CD4-positive, alpha-beta T cell treated with Interleukin-1 beta for 1 hour (primary cell): ENCODE measurements around the gene SH3PXD2A.
"Not testable (repeated sequence)": the region's sequence is repeated elsewhere in the genome, so short reads cannot be mapped to it uniquely, and the experiment has no call there.

Experiments
- DNase-seq, 2 donors: peaks; one replicate each; pipeline ENCODE4 v3.0.0-alpha.2; 2020 to 2022

Gene SH3PXD2A

DNA sequence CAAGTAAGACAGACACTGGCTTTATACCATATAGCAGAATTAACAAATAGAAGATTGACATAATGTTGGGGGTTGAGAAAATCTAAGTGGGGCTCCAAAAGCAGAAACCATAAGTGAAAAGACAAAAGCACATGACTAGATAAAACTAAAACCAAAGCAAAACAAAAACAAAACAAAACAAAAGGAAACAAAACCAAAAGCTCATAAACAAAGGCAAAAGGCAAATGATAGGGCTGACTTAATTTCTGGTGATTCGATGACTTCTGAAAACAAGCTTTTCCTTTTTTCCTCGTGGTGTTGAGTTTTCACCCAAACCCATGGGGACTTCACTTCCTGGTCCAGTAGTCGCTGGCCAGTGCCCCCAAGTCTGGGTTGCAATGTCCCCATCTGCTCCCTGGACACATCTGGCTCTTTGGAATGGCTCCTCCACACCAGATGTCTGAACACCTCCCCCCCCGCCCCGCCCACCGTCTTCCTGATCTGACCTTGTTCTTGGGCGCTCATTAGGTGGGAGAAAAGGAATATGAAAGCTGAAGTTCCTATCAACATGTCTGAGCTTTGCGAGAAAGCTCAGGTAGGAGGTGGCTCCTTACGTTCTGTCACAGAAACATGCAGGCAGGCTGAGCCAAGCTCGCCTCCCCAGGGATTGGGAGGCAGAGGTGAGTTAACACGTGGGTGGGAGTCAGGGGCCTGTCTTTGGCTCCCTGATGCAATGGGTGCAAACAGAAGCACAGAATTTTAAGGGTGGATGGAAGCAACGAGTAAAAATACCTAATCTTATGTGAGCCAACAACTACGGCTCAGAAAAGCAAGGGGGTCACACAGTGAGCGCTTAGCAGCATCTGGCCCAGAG lies 240.8 kb downstream of the SH3PXD2A start:
- no peak for DNase-seq

DNA sequence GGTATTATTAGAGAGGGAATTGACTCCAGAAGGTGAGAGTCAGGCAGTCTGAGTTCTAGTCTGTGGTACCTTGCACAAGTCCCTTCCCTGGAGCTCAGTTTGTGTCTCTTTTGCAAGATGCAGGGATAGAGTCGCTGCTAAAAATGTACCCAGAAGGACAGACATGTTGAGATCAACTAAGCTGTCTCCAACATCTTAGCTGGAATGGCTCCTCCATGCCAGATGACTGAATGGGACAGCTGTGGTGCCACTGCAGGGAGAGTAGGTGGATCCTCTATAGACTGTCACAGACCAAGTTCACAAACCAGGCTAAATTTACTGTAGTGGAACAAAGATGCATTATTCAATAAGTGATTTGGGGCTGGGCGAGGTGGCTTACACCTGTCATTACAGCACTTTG lies 241.8 kb downstream of the SH3PXD2A start:
- DNase-seq, result no peak

DNA sequence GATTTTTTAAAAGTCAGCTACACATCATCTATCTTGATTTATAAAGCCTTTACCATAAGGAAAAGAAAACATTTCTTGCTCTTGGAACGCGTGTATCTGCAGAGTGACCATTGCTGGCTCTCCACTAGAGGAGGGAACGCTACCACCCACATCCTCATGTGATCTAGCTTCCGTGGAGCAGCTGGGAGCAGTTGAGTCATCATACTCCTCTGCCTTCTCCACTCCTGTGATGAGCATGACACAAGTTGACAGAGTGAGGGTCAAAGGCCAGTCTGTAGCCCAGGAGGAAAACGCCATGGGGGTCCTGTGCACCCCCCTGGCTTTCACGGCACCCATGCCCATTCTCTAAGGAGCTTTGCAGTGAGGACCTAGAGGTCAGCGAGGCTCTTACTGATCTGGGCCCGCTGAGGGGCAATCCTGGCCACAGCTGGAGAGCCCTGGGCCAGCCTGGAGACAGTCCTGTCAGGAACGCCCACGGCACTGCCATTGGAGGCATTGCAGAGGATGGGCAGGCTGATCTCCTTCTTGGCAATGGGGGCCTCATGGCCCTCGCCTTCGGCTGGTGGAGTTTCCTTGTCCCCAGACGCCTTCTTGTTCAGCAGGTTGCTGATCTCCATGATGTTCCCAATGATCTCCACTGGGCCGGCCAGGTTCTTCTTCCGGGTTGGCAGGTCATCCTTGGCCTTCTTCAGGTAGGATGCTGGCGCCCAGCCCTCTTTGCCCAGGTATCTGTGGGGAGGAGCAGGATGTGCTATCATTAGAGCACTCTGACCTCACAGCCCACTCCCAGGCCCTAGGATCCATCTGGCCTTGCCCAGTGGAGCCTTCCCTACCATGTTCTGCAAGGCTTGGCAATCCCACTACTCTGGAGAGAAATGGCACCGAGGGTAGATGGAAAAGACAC lies 242.7 kb downstream of the SH3PXD2A start:
- no peak for DNase-seq

DNA sequence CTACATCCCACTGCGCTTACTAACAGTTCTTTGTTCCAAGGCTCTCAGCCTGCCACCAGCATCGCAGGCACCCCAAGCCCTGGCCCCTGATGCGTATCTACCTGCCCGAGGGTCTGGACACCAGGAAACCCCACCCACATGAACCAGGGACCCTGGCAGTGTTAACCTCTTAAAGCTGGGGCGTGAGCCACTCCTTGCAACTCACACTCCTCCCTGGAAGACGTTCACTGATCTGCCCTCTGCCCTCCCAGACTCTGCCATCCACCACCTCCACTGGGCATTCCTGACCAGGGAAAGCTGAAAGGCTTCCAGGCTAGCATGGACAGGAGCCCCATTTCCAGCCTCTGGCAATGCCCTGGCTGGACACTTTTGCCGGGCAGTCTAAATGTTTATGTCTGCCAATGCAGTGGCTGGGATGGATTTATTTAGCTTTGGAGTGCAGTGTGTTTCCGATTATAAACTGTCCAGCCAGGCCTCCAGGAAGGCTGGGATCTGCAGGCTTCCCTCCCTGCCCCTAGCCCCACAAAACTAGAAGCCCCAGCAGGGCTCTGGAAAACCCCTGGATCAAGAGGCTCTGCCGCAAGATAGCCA lies 244.4 kb downstream of the SH3PXD2A start:
- DNase-seq, result no peak

DNA sequence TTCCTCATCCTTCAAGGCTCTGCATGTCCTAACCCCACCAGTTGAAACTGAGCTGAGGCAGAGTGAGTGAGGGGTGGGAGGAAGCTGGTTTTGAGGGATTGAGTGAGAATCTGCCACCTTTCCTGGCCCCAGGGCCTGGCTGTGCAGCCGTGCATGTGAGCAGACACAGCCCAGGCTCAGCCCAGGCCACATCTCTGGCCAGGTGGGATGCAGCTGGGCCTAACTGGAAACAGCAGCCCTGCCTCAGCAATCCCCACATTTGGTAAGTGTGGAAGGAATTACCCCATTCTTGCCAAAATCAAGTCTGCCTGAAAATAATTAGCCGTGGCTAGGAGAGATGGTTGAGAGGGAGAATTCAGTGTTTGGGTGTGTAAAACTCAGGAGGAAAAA lies 245.3 kb downstream of the SH3PXD2A start:
- no peak for DNase-seq

DNA sequence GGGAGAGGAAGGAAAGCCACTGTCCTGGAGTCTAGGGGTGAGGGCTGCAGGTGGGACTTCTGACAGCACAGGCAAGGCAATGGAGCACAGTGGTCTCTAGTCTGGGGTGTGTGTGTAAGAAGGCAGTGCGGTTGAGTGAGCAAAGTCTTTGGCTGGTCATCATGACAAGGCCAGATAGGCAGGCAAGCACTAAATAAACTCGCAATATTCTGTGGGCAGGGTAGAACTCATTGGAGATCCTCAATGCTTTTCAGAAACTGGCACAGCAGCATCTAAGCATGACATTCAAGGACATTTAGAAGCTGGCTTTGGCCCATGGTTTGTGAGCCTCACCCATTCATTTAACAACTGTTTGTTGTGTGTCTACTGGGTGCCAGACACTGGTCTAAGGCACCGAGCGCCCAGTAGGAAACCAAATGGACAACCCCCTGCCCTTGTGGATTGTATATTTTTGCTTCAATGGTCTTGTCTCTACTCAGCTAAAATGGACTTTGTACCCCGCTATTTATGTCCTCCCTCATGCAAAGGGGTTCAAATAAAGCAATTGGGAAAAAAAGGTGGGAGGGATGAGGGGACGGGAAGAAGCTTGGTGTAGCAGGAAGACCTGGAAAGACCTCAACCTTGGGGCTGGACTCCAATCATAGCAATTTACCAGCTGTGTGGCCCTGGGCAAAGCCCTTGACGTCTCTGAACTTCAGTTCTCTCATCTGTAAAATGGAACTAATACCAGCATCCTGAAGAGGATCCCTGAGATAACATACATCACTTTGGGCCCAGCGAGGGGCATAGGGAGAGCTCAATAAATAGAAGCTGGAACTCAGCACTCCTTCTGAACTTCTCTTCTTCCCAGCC lies 245.9 kb downstream of the SH3PXD2A start:
- no peak for DNase-seq

DNA sequence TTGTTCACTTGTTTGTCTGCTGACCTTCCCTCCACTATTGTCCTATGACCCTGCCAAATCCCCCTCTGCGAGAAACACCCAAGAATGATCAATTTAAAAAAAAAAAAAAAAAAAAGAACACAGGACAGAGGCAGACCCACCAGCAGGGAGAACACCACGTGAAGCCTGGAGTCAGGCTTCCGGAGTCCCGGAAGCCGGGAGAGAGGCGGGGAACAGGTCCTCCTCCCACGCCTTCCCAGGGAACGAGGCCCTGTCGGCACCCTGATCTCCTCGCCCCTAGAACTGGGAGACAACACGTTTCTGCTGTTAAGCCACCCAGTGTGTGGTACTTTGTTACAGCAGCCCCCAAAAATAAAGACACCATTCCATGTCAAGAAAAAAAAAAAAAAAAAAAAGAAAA lies 247.3 kb downstream of the SH3PXD2A start:
- DNase-seq, result not testable (repeated sequence)

DNA sequence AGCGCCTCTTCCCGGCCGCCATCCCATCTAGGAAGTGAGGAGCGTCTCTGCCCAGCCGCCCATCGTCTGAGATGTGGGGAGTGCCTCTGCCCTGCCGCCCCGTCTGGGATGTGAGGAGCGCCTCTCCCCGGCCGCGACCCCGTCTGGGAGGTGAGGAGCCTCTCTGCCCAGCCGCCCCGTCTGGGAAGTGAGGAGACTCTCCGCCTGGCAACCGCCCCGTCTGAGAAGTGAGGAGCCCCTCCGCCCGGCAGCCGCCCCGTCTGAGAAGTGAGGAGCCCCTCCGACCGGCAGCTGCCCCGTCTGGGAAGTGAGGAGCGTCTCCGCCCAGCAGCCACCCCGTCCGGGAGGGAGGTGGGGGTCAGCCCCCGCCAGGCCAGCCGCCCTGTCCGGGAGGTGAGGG lies 248.3 kb downstream of the SH3PXD2A start:
- not testable (repeated sequence) for DNase-seq

DNA sequence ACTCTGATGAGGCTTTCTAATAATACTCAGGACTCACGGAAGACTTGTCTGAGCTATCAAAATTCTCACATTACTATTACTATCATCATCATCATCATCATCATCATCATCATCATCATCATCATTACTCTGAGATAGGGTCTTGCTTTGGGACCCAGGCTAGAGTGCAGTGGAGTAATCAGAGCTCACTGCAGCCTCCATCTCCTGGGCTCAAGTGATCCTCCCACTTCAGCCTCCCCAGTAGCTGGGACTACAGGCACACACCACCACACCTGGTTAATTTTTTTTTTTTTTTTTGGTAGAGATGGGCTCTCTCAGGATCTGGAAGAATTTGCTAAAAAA lies 249.3 kb downstream of the SH3PXD2A start:
- not testable (repeated sequence) for DNase-seq

DNA sequence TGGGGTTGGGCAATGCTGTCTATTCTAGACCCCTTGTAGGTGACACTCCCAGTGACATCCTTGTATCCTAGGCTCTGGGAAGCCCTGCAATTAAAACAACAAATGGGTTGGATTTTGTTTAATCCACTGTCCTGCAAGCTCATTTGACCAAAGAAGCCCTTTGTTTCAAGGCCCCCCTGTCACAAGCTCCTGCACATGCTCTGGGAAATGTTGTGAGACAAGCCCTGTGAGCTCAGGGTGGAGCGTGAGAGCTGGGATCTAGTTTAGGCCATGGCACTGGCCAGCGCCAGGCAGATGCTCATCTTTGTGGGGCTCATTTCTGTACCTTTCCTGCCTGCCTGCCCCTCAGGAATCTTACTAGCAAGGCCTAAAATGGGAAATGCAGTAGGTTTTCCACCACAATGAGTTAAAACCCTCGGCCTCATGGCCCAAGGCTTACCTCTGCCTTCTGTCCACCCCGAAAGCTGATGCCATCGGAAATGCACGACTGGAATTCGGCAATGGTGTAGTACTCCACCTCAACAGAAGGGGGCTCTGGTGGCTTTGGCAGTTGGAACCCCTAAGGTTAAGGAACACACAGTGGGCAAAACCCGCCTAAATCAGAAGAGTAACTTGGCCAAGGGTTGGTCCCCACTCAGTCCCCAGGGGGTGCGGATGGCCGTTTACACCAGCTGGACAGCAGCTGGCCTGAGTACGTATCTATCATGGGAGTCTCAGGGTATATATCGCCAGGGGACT lies 249.8 kb downstream of the SH3PXD2A start:
- DNase-seq, result peak; percentile 12 to 48

DNA sequence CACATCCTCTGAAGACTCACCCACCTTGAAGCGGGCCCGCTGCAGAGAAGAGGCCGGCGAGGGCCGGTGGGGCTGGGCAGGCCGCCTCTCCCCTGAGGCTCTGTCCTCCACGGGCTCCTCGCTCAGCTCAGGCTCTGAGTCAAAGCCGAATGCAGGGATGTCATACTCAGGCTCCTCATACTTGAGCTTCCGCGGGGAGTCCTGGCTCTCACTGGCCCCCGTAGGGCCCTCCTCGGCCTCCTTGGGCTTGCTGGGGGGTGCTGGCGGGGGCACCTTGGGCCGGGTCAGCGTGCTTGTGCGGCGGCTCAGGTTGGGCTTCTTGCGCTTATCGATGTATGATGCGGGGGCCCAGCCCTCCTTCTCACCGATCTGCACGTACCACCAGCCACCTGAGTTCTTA lies 252.0 kb downstream of the SH3PXD2A start:
- no peak for DNase-seq

DNA sequence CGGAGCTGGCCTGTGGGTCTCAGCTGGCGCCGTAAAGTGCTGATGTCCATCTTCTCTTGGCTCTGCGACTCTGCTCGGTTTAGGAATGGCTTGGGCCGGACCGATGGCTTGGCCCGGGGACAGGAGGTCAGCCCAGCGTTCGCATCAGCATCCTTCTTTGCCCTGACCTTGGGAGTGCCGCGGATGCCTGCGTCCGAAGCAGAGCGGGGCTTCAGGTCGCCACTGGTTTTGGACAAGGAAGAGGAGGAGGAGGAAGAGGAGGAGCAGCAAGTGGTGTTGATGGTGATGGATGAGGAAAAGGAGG lies 252.6 kb downstream of the SH3PXD2A start:
- no peak for DNase-seq

DNA sequence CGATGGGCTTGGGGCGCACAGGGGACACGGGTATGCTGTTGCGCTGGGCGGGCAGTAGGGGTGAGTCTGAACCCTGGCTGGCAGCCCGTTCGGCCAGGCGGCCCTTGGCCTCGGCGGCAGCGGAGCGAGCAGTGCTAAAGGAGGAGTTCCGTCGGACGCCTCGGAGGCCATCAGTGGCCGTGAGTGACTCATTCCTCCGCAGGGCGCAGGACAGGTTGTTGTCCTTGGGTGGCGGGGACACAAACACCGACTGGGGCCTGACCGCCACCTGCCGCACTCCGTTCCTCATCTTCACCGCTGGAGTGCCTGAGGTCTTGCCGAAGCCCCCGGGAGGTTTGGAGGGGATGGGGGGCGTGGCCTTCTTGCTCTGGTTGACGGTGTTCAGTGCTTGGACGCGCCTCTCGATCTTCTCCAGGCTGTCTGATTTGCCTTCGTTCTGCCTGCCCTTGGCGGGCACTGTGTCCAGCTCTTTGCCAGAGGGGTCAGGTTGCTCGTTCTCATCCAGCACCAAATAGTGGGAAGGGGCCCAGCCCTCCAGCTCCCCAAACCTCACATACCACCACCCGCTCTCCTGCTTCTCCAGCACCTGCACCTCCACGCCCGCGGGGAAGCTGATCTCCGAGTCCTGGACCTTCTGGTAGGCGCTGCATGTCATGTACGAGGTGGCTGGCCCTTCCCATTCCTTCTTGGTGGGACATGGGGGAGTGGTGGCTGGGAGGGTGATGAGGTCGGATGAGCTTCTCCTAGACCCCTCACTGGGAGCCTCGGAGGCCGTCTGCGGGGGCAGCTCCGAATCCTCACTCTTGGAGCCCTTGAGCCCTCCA lies 253.1 kb downstream of the SH3PXD2A start:
- DNase-seq, result no peak

DNA sequence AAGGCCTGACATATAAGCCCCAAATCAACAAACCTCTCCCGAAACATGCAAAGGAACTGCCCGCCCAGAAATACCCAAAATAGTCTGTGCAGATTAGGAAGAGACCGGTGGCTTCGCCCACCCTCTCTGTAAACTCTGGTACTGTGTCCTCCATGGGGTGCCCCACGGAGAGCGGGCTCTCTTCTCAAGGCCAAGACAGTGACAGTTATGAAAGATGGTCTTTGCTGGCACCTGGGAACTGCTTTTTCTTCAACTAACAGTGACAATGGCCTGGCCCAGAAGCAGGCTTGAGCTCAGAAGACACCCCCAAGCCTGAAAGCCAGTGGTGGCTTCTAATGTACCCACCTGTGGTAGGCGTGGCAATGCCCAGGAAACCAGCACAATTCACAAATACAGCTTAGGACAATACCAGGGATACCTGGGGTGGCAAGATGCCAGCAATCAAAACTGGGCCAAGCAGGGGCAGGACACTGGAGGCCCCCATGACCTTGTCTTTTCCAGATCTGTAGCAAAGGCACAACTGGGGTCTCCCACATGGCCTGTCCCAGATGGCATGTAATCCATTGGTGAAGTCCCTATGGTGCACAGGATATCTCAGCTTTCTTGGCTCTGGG lies 254.3 kb downstream of the SH3PXD2A start:
- DNase-seq, result no peak

DNA sequence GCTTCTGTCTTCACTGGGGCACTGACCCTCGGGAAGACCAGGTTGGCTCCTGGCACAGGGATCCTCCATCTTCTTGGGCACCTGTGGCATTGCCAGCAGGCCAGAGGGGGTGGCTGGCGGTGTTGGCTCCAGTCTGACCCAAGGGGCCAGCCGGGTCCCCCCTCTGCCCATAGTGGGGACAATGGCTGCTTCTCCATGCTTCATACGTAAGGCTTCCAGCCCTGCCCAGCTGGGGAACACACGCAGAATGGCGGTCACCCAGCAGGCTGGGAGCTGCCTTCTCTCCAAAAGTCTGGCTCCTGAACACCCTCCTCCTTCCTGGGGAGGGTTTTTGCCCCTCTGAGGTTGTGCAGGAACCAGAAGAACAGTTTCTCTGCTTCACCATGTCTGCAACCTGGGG lies 255.1 kb downstream of the SH3PXD2A start:
- DNase-seq, result no peak

DNA sequence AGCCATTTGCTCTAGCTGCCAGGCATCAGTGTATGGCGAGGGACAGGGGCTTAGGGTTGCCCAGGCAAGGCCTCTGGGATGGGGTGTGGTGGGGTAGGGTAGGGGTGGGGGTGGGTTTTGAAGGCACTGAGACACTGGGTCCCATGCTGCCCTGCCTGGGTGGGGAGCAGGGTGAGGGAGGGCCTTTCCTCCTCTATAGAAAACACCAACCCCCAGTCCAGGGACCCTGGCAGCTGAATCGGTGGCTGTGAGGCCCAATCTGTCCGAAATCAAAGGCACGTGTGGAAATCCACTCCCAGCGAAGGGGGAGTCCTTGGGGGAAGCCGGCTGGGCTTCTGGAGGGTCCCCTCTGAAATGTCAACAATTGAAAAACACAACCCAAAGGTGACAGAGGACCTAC lies 255.5 kb downstream of the SH3PXD2A start:
- no peak for DNase-seq

DNA sequence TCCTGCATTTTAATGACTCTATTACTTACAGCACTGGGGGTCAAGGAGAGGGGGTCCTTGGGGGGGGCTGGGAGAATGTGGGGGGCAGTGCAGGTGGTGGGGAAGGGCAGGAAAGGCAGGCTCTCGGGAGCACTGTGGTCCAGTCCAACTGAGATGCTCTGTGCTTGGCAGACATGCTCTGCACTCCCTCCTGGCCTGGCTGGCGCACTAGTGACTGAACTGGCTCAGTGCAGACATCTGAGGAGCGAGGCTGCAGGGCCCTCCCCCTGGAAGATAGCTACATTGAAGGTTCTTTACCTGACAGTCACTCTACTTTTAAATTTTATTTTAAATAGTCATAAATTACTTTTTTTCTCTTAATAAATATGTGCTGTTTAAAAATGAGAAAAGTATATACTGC lies 256.2 kb downstream of the SH3PXD2A start:
- no peak for DNase-seq

DNA sequence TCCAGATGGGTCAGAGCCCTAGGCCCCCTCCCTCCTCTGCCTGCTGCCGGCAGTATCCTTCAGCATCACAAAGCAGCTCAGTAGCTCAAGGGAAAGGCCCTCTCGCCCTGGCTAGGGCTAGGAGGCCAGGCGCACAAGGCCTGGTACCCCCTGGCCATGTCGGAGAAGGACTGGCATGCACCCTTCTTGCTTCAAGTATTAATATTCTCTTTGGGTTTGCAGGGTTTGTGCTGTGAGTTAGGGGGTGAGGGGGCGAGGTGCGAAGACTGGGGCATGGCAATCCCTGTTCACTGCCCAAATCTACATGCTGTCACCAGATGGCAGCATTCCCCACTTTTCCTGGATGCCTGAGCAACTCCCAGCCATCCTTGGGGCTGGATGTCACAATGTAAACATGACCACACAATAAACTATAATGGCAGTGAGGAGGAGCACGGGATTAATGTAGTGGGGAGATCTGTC lies 256.7 kb downstream of the SH3PXD2A start:
- no peak for DNase-seq

DNA sequence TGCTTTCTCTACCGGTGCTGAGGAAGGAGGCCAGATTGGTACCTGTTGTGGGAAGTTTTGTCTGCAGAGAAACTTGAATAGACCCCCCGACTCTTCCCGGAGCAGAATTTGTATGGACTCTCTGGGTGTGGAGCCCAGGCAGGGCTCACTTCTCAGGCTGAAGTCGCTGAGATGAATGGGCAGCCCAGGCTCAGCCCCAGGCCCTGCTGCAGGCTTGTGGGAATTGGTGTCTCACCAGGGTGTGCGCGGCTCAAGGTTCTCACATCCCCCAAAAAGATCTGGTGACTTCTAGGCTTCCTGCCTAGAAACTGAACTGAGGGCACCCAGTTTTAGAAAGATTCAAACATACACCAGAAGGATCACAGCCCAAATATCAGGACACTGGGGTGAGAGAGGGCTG lies 258.4 kb downstream of the SH3PXD2A start:
- DNase-seq, result no peak

DNA sequence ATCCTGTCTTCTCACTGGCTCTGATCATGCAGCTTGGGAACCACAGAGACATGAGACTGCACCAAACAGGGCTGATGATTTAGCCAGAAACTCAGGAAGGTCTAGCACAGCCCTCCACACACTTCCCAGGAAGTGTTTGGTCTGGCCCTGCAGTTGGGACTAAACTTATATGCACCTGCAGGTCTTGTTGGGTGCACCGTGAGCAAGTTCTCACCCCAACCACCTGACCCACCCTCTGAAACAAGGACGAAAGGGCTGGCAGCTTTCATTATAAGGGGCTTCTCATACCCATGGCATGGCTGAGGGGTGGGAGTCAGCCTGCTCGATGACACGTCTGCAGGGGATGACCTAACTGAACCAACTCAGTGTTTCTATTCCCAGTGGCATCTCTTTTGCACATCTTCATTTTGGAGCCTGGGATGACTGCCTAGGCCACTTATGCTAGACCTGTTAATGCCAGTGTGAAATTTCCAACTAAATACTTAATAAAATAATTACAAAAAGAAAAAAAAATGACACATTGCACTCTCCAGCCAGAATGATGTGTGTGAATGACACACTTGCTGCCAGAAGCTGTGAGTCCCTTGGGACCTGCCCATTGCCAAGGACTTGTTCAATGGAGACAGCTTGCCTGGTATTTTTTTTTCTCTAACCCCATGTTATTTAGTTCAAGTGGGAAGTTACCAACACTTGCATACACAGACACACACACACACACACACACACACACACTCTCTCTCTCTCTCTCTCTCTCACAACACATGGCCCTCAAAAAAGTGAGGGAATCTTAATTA lies 259.2 kb downstream of the SH3PXD2A start:
- DNase-seq, result no peak
